OCI-LY3 (cell line): Measurements from ENCODE around the gene CCDC150.

Experiments used
- H2AFZ ChIP-seq: fragments of 200-600, 300-600 bp; shearing (Covaris generic); 2 replicates; pipeline ENCODE4 v1.6.0; 2014; ENCODE audit warnings: antibody characterized with exemption, low read depth, low read length
- H3K27ac ChIP-seq: fragments of 200-600, 300-600 bp; sonication (generic); 2 replicates; pipeline ENCODE4 v1.5.1; 2014; ENCODE audit warnings: mild to moderate bottlenecking, low read length, moderate library complexity, mixed read lengths
- H3K27me3 ChIP-seq: fragments of 200-600, 300-600 bp; sonication (generic); 2 replicates; pipeline ENCODE4 v1.6.1; 2014; ENCODE audit warnings: low read depth, low read length, mixed read lengths
- H3K36me3 ChIP-seq: fragments of 200-600, 300-600 bp; sonication (generic); replicated peaks from 2 replicates; pipeline ENCODE3; 2014; ENCODE audit warnings: low read depth, low read length, mixed read lengths
- H3K4me1 ChIP-seq: fragments of 300-600, 200-600 bp; sonication (generic); 2 replicates; pipeline ENCODE4 v1.6.1; 2014; ENCODE audit warnings: low read length, mixed read lengths
- H3K4me2 ChIP-seq: fragments of 200-600, 300-600 bp; sonication (generic); 2 replicates; pipeline ENCODE4 v1.6.1; 2014; ENCODE audit warnings: low read length, mixed read lengths
- H3K4me3 ChIP-seq: fragments of 300-600, 200-600 bp; sonication (generic); 2 replicates; pipeline ENCODE4 v1.5.1; 2014; ENCODE audit warnings: antibody characterized with exemption, mild to moderate bottlenecking, low read length, moderate library complexity
- H3K79me2 ChIP-seq: fragments of 300-600, 200-600 bp; shearing (Covaris generic); 2 replicates; pipeline ENCODE4 v1.6.1; 2014; ENCODE audit warnings: mild to moderate bottlenecking, low read length, mixed read lengths
- H3K9ac ChIP-seq: fragments of 300-600, 200-600 bp; shearing (Covaris generic); 2 replicates; pipeline ENCODE4 v1.6.0; 2014; ENCODE audit warnings: mild to moderate bottlenecking, low read length, moderate library complexity
- H3K9me3 ChIP-seq: fragments of 200-600, 300-600 bp; shearing (Covaris generic); 2 replicates; pipeline ENCODE4 v1.6.1; 2014; ENCODE audit warnings: low read length, mixed read lengths; ENCODE audit not compliant: insufficient read depth
- H4K20me1 ChIP-seq: fragments of 200-600, 300-600 bp; sonication (generic); 2 replicates; pipeline ENCODE4 v1.6.1; 2016; ENCODE audit warnings: low read length, mixed read lengths; ENCODE audit not compliant: insufficient read depth
- EZH2phosphoT487 ChIP-seq: fragments of 200-600 bp; shearing (Covaris generic); IDR thresholded peaks from 2 replicates; pipeline ENCODE4 v1.6.1; 2018; ENCODE audit warnings: antibody characterized with exemption, mixed run types, low read depth
- TF ChIP-seq, protein P1 (sequence below): fragments of 200-600, 300-600 bp; sonication (generic); IDR thresholded peaks from 2 replicates; pipeline ENCODE4 v1.5.1; 2014; ENCODE audit warnings: antibody characterized with exemption, low read length, low read depth

The CCDC150 gene

DNA sequence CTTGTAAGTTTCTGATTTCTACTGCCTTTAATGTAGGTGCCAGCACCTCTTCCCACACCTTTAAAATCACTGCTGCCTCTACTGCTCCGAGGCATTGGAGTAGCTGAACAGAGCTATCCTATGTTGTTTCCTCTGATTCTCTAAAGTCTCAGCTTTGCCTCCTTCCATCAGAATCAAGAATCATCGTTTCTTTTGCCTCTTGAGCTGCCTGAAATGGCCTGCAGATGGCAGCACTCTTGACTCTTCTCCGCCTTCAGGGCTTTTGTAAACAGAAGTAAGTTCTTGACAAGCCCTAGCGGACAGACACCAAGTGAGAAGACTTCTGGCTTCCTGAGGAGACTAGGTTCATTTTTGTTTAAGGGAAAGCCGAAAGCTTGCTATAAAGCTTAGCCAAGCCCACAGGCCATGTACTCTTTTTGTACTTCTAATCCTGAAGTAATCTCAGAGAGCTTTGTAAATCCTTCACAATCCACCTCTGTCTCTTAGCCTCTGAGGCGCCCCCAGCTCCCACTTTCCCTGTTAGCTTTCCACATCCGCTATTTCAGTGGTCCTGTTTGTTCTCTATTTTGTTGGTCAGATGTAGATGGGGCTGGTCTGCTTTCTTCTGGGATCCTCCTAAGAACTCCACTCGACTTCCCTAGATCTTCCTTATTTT lies 111.6 kb downstream of the CCDC150 start:
- TF ChIP-seq EZH2phosphoT487 = no peak
- TF ChIP-seq, protein P1, sequence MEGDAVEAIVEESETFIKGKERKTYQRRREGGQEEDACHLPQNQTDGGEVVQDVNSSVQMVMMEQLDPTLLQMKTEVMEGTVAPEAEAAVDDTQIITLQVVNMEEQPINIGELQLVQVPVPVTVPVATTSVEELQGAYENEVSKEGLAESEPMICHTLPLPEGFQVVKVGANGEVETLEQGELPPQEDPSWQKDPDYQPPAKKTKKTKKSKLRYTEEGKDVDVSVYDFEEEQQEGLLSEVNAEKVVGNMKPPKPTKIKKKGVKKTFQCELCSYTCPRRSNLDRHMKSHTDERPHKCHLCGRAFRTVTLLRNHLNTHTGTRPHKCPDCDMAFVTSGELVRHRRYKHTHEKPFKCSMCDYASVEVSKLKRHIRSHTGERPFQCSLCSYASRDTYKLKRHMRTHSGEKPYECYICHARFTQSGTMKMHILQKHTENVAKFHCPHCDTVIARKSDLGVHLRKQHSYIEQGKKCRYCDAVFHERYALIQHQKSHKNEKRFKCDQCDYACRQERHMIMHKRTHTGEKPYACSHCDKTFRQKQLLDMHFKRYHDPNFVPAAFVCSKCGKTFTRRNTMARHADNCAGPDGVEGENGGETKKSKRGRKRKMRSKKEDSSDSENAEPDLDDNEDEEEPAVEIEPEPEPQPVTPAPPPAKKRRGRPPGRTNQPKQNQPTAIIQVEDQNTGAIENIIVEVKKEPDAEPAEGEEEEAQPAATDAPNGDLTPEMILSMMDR = peak; percentile 93
- H3K36me3 ChIP-seq = no peaks in the 10 kb centered on the region
- H3K27me3 ChIP-seq = no peaks in the 10 kb centered on the region
- no peaks in the 10 kb centered on the region for H3K79me2 ChIP-seq
- H3K4me3 ChIP-seq = no peak overlapping the region
- H3K9me3 ChIP-seq = no peaks in the 10 kb centered on the region
- H3K27ac ChIP-seq = no peak overlapping the region
- no peak overlapping the region for H3K9ac ChIP-seq
- H3K4me1 ChIP-seq = peaks cover 7% of the 10 kb centered on the region
- no peaks in the 10 kb centered on the region for H4K20me1 ChIP-seq
- peak overlapping the region; percentile 28; the same call in 1 of the 2 replicates for H3K4me2 ChIP-seq
- no peak overlapping the region for H2AFZ ChIP-seq

DNA sequence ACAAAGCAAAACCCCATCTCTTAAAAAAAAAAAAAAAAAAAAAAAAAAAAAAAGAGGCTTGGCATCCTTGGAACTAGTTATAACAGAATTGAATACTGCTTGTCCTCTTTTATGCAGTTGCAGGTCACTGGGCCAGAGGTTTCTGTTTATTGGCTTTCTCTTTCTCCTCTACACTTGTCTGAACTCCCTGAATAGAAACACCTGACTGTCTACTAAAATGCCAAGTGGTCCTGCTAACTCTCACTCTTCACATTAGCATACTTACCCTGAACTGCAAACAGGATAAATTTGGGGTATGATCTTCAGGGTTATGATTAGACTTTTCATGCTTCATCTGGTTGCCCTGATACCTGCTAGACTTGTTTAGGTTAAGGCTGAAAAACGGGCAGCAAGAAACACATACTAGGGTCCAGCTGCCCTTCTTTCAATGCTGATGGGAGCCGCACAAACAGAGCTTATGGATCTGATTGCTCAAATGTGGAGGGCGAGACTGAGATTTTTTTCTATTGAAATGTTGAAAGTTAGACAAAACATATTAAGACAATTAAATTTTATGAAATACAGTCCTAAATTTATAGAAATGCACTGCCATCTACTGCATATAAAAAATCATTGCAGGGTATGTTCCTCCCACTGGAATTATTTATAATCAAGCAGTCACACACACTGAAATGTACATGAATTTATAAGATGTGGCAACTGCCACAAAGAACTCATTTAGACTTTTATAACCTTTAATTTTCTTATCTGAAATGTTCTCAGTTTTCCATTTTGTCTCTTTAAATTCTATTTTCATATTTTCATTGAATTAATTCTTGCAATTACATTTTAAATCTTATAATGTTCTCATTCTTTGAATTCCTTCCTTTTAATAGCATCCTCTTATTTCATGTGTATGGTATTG lies 119.2 kb downstream of the CCDC150 start:
- no peaks in the 10 kb centered on the region for H3K4me1 ChIP-seq
- H3K9me3 ChIP-seq = no peaks in the 10 kb centered on the region
- H3K4me3 ChIP-seq = no peak overlapping the region
- TF ChIP-seq, protein P1 = peak; percentile 43
- no peak for TF ChIP-seq EZH2phosphoT487
- H3K27me3 ChIP-seq = no peaks in the 10 kb centered on the region
- H3K36me3 ChIP-seq = peaks cover 28% of the 10 kb centered on the region
- no peak overlapping the region for H3K4me2 ChIP-seq
- H3K9ac ChIP-seq = no peak overlapping the region
- H4K20me1 ChIP-seq = no peaks in the 10 kb centered on the region
- no peaks in the 10 kb centered on the region for H3K79me2 ChIP-seq
- H3K27ac ChIP-seq = no peak overlapping the region
- H2AFZ ChIP-seq = no peak overlapping the region

DNA sequence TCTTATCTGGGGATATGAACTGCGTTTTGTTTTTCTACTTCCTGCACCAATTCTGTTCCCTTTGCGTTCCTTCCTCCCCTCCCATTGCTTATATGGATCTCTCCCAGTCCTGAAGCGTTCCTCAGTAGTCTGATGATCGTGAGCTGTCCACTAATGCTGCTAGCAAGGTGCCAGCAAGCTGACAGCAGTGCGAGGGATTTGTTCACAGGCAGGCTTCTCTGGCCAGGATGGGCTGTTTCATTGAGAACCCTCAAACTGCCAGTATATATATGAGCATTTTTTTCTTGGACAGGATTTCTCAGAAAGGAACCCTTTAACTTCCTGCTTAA lies 119.8 kb downstream of the CCDC150 start:
- Histone ChIP-seq H3K27ac (no peak overlapping the region), H2AFZ (no peak overlapping the region), H3K4me3 (no peak overlapping the region), H3K9ac (no peak overlapping the region), H3K27me3 (no peaks in the 10 kb centered on the region), H3K4me2 (no peak overlapping the region), H3K4me1 (no peaks in the 10 kb centered on the region), H3K79me2 (no peaks in the 10 kb centered on the region), H4K20me1 (no peaks in the 10 kb centered on the region), H3K36me3 (peaks cover 33% of the 10 kb centered on the region), H3K9me3 (no peaks in the 10 kb centered on the region)
- TF ChIP-seq, protein P1 = no peak
- no peak for TF ChIP-seq EZH2phosphoT487

DNA sequence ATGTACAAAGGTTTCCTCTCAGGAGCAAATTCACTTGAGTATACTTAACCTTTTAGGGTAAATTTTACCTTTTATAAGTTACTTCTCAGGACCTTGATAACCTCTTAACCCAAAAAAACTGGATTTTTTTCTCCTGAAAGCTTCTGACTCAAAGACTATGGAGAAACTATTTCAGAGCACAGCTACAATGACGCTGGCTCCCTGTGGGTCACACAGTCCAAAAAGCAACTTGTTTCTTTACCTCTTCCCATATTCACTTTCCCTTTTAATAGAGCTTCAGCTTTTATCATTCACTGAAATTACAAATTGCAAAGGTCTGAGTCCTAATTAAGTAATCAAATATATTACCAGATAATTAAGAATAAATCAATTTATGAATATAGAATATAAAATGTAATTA lies 127.6 kb downstream of the CCDC150 start:
- Histone ChIP-seq H3K4me3 (no peak overlapping the region), H3K36me3 (peaks cover 31% of the 10 kb centered on the region), H3K4me1 (no peaks in the 10 kb centered on the region), H3K27ac (no peak overlapping the region), H3K9me3 (no peaks in the 10 kb centered on the region), H3K9ac (no peak overlapping the region), H2AFZ (no peak overlapping the region), H4K20me1 (no peaks in the 10 kb centered on the region), H3K79me2 (no peaks in the 10 kb centered on the region), H3K27me3 (no peaks in the 10 kb centered on the region), H3K4me2 (no peak overlapping the region)
- TF ChIP-seq, protein P1 = no peak
- TF ChIP-seq EZH2phosphoT487 = no peak
